NCI-H146 (cell line): Measurements from ENCODE around the gene VRK2.

Source experiments
- DNase-seq: peaks from one replicate; lab custom pipeline; 2025; lab: John Stamatoyannopoulos, UW

The VRK2 gene

GRCh38 chr2:58046585-58047372 lies at the start of gene VRK2:
Gene VRK2, plus strand, starts transcription at chr2:58046806. Its CDS starts 2,026 bp downstream, at chr2:58048832.
- peak; percentile 98 for DNase-seq

GRCh38 chr2:58006256-58006951 lies 40.2 kb upstream of the VRK2 start:
- DNase-seq: no peak

GRCh38 chr2:58006952-58007284 lies 39.7 kb upstream of the VRK2 start:
- DNase-seq: no peak

DNA sequence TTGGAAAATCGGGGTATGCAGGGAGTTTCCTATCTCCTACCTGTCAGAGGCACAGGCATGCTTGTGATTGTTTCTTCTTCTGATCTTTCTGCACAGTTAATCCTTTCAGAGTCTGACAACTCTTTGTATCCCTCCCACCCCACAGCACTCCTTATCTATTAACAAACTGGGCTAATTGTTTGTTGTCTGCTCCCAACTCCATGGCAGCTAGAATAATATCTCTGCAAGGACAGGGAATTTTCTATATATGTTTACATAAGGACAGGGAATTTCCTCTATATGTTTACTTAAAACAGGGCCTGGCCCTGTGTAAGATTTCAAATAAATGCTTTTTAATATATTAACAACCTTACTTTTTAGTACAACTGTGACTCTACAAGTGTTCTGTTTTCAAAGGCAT lies 36.0 kb upstream of the VRK2 start:
- peak; percentile 49 for DNase-seq

GRCh38 chr2:58019229-58019628 lies 27.4 kb upstream of the VRK2 start:
- peak; percentile 6 for DNase-seq

DNA sequence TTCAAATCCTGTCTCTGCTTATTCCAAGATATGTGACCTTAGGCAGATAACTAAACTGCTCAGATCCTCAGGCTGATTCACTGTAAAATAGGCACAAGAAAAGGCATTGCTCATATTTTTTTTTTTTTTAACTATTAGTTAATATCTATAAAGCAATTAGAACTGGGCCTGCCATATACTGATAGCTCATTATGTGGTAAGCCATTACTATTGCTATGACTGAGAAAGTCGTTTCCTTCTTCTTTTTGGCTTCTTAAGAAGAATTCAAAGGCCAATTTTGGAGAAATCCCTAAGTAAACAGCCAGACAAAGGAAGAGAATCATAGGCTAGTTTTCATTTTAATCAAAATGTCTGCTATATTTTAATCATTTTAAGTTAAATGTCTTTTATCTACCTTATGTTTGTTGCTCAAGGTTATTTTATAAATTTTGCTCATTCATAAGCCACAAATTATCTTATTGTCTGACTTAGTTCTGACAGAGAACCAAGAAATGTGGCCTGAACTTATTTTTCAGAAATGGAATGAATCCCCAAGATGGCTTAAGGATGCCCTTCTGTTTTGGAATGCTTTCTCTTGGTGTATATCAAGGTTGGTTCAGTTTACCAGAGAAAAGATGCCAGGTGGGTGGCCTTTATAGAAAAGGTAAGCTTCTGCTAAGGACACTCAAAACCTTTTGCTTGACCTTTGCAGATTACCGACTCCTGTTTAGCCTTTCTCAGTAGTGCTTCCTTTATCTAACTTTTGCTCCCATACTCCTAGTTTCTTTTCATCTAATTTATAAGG lies 21.3 kb upstream of the VRK2 start:
- no peak for DNase-seq

DNA sequence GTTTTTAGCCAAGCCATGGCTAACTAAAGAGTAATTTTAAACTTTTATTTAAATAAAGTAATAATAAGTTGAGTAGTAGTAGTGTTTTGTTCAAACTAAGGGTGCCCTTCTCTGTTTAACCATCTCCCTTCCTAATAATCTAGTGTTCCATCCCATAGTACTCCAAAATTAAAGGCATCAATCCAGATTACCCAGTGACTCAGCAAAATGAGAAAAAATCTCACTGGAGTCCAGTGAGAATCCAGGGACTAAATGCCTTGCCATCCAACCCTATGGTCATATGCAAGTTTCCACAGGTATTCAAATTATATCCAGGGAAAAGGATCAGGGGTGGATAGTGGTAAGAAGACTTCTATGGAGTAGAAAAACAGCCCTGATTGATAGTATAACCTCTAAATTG lies 19.6 kb upstream of the VRK2 start:
- DNase-seq: no peak

GRCh38 chr2:58030771-58031170 lies 15.8 kb upstream of the VRK2 start:
- no peak for DNase-seq

GRCh38 chr2:58032016-58032763 lies 14.4 kb upstream of the VRK2 start:
- no peak for DNase-seq

- DNase-seq: no peak
Observed at GRCh38 chr2:58032764-58033080, 13.9 kb upstream of the VRK2 start.

- DNase-seq: no peak
Observed at GRCh38 chr2:58033530-58033929, 13.1 kb upstream of the VRK2 start.

DNA sequence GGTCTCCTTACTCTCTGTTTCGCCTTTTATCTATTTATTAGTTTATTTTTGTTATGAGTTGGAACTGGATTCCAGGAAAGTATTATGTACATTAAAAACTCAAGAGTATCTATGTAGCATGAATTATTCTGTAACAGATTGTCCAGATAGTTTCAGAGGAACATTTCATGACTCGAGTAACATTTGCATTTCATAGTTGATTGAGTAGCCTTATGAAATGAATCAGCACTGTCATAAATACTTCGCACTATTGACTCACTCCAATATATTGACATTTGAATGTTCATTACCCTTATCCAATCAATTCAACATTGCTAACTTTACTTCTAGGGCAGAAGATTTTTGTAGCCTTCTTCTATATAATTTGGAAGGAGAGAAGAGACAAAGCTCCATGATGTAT lies 11.3 kb upstream of the VRK2 start:
- no peak for DNase-seq

DNA sequence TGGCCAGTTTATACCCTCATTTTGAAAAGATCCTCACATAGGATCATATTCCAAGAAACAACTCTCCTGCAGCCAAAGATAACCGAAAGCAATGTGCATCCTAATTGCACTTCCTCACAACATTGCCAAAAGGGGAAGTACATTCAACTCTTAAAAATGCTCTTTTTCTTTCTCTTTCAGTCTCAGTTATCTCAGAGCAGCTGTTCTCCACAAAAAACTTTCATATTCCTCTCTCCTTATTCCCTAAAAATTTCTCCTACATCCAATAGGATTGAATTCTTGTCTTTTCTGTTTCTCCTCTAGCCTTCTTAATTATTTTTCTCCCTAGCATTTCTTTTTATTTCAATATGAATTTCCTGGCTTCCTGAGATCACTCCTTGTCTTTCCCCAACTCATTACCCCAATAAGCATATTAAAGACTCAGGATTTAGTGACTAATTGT lies 7.4 kb upstream of the VRK2 start:
- DNase-seq: no peak

- peak; percentile 87 for DNase-seq
Observed at GRCh38 chr2:58042486-58042970, 4.1 kb upstream of the VRK2 start.

- DNase-seq: no peak
Observed at GRCh38 chr2:58044145-58044544, 2.5 kb upstream of the VRK2 start.

DNA sequence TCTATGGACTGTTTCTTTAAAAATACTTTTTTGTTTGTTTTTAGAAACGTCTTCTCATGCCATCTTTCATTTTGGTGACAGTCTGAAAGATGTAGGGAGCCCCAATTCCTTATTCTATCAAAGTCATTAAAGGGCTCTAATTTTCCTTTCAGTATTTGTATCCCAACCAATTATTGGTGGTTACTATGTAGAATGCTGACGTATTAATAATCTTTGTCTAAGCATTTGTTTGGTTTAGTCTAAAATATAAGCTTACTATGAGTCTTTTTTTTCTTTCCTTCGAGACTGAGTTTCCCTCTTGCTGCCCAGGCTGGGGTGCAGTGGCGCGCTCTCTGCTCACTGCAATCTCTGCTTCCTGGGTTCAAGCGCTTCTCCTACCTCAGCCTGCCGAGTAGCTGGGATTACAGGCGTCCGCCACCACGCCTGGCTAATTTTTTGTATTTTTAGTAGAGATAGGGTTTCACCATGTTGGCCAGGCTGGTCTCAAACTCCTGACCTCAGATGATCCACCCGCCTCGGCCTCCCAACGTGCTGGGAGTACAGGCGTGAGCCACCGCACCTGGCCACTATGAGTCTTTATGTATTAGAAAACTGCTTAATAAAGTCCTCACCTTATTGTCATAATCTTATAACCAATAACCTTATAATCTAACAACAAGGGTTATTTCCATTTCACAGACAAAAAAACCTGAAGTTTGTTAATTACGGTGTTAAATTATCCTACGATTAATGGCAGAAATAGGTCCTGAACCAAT lies 849 bp upstream of the VRK2 start:
- DNase-seq: no peak

GRCh38 chr2:58046335-58046584 lies 346 bp upstream of the VRK2 start:
- no peak for DNase-seq

DNA sequence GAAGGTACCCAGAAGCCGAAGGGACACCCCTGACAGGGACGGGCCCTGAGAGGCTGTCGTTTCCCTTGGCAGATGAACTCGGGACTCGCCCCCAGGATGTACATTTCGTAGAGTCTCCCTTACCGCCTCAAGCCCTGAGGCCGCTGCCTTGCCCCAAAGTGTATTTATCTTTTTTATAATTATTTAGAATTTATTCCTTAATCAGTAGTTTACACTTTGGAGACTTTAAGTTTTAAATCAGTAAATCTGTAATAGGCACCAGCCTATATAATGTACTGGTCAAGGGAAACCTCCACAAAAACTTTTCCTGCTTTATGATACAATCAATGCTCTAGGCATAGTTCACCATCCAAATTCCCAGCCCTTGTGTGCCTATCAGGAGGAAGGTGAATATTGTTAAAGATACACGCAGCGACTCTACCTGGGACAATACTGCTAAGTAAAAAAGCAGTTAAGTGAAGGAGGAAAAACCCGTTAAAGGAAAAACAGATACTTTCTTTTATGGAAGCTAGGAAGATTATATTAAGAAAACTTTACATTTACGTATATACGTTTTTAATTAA lies 848 bp downstream of the VRK2 start:
- DNase-seq: peak; percentile 36

DNA sequence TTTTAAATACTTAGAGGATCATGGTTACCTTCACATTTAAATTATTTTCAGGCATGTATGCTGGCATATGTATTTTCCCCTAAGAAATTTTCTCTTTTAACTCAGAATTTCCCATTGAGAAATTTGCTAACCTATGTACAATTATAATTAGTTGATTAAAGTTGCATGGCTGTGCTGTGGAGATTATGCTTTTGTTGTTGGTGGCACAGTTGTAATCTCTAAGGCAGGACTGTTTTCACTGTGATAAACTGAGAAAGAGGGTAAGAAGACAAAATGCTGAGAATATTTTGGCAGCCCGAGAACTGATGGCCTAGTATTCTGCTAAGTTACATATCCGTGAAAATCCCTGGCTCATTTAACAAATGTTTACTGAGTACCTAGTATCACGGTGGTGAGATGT lies 1.4 kb downstream of the VRK2 start:
- no peak for DNase-seq

- no peak for DNase-seq
Observed at GRCh38 chr2:58051445-58051844, 4.8 kb downstream of the VRK2 start.

DNA sequence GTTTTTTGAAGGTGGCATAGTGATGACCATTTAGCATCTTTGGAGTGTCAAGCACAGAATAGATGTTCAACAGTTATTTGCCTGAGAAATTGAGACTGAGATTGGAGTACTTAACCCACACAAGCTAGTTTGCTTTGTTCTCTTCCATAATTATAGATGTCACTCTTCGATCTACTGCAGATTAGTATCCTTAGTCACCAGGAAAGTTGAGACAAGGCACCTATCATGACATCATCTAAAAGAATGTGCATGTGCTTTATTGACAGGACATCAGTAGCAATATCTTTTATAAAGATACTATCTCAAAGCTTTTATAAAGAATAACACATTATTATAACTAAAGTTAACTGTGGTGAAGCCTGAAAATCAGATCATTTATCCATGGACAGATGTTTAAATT lies 6.4 kb downstream of the VRK2 start:
- DNase-seq: no peak
